Neutrophil (primary cell): ENCODE measurements around the gene ACAN.

Experiments
- H3K27ac ChIP-seq: fragments of 200-600 bp; sonication (generic); 2 replicates; pipeline ENCODE4 v1.5.1; 2016; ENCODE audit warnings: mild to moderate bottlenecking, moderate library complexity
- H3K27me3 ChIP-seq: fragments of 200-600 bp; sonication (generic); 2 replicates; pipeline ENCODE4 v1.6.0; 2016; ENCODE audit warnings: mild to moderate bottlenecking
- H3K36me3 ChIP-seq: fragments of 200-600 bp; sonication (generic); 2 replicates; pipeline ENCODE4 v1.5.1; 2017
- H3K4me1 ChIP-seq, 2 experiments: fragments of 200-600 bp in 1 of 2; sonication (generic) in 1 of 2; 1 replicate in 1 of 2; 2 replicates in 1 of 2; pipeline versions ENCODE4 v1.5.1 to v1.6.1; 2013 to 2016; ENCODE audit warnings: low read depth in 1 of 2, low read length in 1 of 2, mild to moderate bottlenecking in 1 of 2, moderate library complexity in 1 of 2; ENCODE audit not compliant: control insufficient read depth in 1 of 2, insufficient read depth in 1 of 2
- H3K4me3 ChIP-seq, 2 experiments: fragments of 200-600 bp in 1 of 2; sonication (generic) in 1 of 2; 1 replicate in 1 of 2; 2 replicates in 1 of 2; pipeline ENCODE4 v1.5.1; 2013 to 2016; ENCODE audit warnings: low read depth in 1 of 2, low read length in 1 of 2, mild to moderate bottlenecking in 1 of 2, moderate library complexity in 1 of 2
- H3K9me3 ChIP-seq: fragments of 200-600 bp; sonication (generic); 2 replicates; pipeline ENCODE4 v1.5.1; 2016
- CTCF ChIP-seq: fragments of 200-600 bp; sonication (generic); IDR thresholded peaks from 2 replicates; pipeline ENCODE4 v1.5.1; 2016; ENCODE audit warnings: antibody characterized with exemption

Gene ACAN

GRCh38 chr15:88907111-88907510 is 103.9 kb downstream of the ACAN start:
- Histone ChIP-seq H3K4me3 (no peak overlapping the region), H3K27ac (no peak overlapping the region), H3K9me3 (no peaks in the 10 kb centered on the region), H3K27me3 (peaks cover 13% of the 10 kb centered on the region), H3K4me1 (no peaks in the 10 kb centered on the region), H3K36me3 (no peaks in the 10 kb centered on the region)
- no peak for TF ChIP-seq CTCF

GRCh38 chr15:88908123-88908522 is 104.9 kb downstream of the ACAN start:
- Histone ChIP-seq H3K27me3 (peaks cover 23% of the 10 kb centered on the region), H3K4me1 (peaks cover 0 to 7% of the 10 kb centered on the region in 2 experiments), H3K27ac (no peak overlapping the region), H3K36me3 (no peaks in the 10 kb centered on the region), H3K9me3 (no peaks in the 10 kb centered on the region), H3K4me3 (no peak overlapping the region)
- no peak for TF ChIP-seq CTCF

GRCh38 chr15:88908697-88909621 is 105.7 kb downstream of the ACAN start:
- no peak for TF ChIP-seq CTCF
- no peak overlapping the region for H3K4me3 ChIP-seq

GRCh38 chr15:88909956-88910831 is 107.0 kb downstream of the ACAN start:
- H3K4me1 ChIP-seq, result peaks cover 3 to 13% of the 10 kb centered on the region in 2 experiments
- H3K36me3 ChIP-seq, result no peaks in the 10 kb centered on the region
- H3K9me3 ChIP-seq, result no peaks in the 10 kb centered on the region
- peaks cover 39% of the 10 kb centered on the region for H3K27me3 ChIP-seq
- no peak overlapping the region for H3K27ac ChIP-seq
- H3K4me3 ChIP-seq, result no peak overlapping the region
- TF ChIP-seq CTCF, result no peak

More at GRCh38 chr15:88908697-88909621, 105.7 kb downstream of the ACAN start:
- no peaks in the 10 kb centered on the region for H3K9me3 ChIP-seq
- H3K27ac ChIP-seq, result no peak overlapping the region
- H3K36me3 ChIP-seq, result no peaks in the 10 kb centered on the region
- peaks cover 3 to 13% of the 10 kb centered on the region in 2 experiments for H3K4me1 ChIP-seq
- peaks cover 31% of the 10 kb centered on the region for H3K27me3 ChIP-seq

- no peak for TF ChIP-seq CTCF
- Histone ChIP-seq H3K4me1 (peaks cover 3 to 13% of the 10 kb centered on the region in 2 experiments), H3K27me3 (peaks cover 39% of the 10 kb centered on the region), H3K27ac (no peak overlapping the region), H3K9me3 (no peaks in the 10 kb centered on the region), H3K4me3 (no peak overlapping the region), H3K36me3 (no peaks in the 10 kb centered on the region)
These were observed 108.5 kb downstream of the ACAN start for GRCh38 chr15:88911766-88912118.
